ENCODE results near the gene ABCB4. TPM values are rescaled to one million over a fixed set of nuclear protein-coding genes. Genes with fewer than 3 reads are reported as not detected.

The ABCB4 gene
- polyA plus RNA-seq, 1 donor (not counting 4 experiments of a cell fraction or from before 2014, with no cell fraction given), result not detected

GRCh38 chr7:87498893-87499292, 23.4 kb upstream of the ABCB4 start:
- FAIRE-seq (no peak), DNase-seq (ENCODE audit: low read depth, low spot score) (no peak)
- Histone ChIP-seq H3K9ac (ENCODE audit: control insufficient read depth, extremely low read depth, insufficient read depth, low read length) (no peak overlapping the region), H3K27me3 (ENCODE audit: control insufficient read depth, extremely low read depth, insufficient read depth, low read length) (no peaks in the 10 kb centered on the region), H3K79me2 (ENCODE audit: control insufficient read depth, insufficient read depth, low read length) (no peaks in the 10 kb centered on the region), H3K4me3 (ENCODE audit: control insufficient read depth in 2 of 3, extremely low read depth in 1 of 3, insufficient read depth in 2 of 3, low read depth in 1 of 3, low read length in 3 of 3) (no peak overlapping the region), H3K27ac (ENCODE audit: control insufficient read depth, insufficient read depth, low read length) (no peak overlapping the region), H3K4me2 (ENCODE audit: control insufficient read depth, extremely low read depth, insufficient read depth, low read depth, low read length) (no peak overlapping the region), H3K9me3 (ENCODE audit: control insufficient read depth, low read depth, low read length) (no peaks in the 10 kb centered on the region), H3K36me3 (ENCODE audit: control insufficient read depth in 2 of 2, extremely low read depth in 1 of 2, insufficient read depth in 2 of 2, low read length in 2 of 2) (no peaks in the 10 kb centered on the region), H4K20me1 (ENCODE audit: control insufficient read depth, extremely low read depth, insufficient read depth, low read length) (no peaks in the 10 kb centered on the region), H3K9me1 (ENCODE audit: control insufficient read depth, extremely low read depth, insufficient read depth, low read length) (no peaks in the 10 kb centered on the region), H3K4me1 (ENCODE audit: control insufficient read depth, extremely low read depth, insufficient read depth, low read length) (no peaks in the 10 kb centered on the region), H2AFZ (ENCODE audit: control insufficient read depth, low read length) (no peak overlapping the region)
- dilution Hi-C loops (cut with MboI; ENCODE audit: extremely low pct_ligation_motif_present, low sequenced_read_pairs), result no loop called here
- no peak for TF ChIP-seq CTCF (optimal IDR thresholded peaks at IDR 0.05 in 1 of 3, IDR thresholded peaks at IDR 0.05 in 1 of 3, conservative IDR thresholded peaks at IDR 0.05 in 1 of 3; ENCODE audit: extremely low read depth in 1 of 3, insufficient read depth in 2 of 3, low read length in 3 of 3)
- no peak for TF ChIP-seq EZH2 (IDR thresholded peaks at IDR 0.05; ENCODE audit: low read length)

GRCh38 chr7:87497482-87497881, 22.0 kb upstream of the ABCB4 start:
- dilution Hi-C loops (cut with MboI; ENCODE audit: extremely low pct_ligation_motif_present, low sequenced_read_pairs), result no loop called here

More at GRCh38 chr7:87497482-87497881, 22.0 kb upstream of the ABCB4 start:
- Histone ChIP-seq H3K4me3 (ENCODE audit: control insufficient read depth in 2 of 3, extremely low read depth in 1 of 3, insufficient read depth in 2 of 3, low read depth in 1 of 3, low read length in 3 of 3) (no peak overlapping the region), H3K9ac (ENCODE audit: control insufficient read depth, extremely low read depth, insufficient read depth, low read length) (no peak overlapping the region), H3K79me2 (ENCODE audit: control insufficient read depth, insufficient read depth, low read length) (no peaks in the 10 kb centered on the region), H3K9me3 (ENCODE audit: control insufficient read depth, low read depth, low read length) (no peaks in the 10 kb centered on the region), H3K27ac (ENCODE audit: control insufficient read depth, insufficient read depth, low read length) (no peak overlapping the region), H3K4me1 (ENCODE audit: control insufficient read depth, extremely low read depth, insufficient read depth, low read length) (no peaks in the 10 kb centered on the region), H3K36me3 (ENCODE audit: control insufficient read depth in 2 of 2, extremely low read depth in 1 of 2, insufficient read depth in 2 of 2, low read length in 2 of 2) (no peaks in the 10 kb centered on the region), H3K9me1 (ENCODE audit: control insufficient read depth, extremely low read depth, insufficient read depth, low read length) (no peaks in the 10 kb centered on the region), H3K4me2 (ENCODE audit: control insufficient read depth, extremely low read depth, insufficient read depth, low read depth, low read length) (no peak overlapping the region), H2AFZ (ENCODE audit: control insufficient read depth, low read length) (no peak overlapping the region), H4K20me1 (ENCODE audit: control insufficient read depth, extremely low read depth, insufficient read depth, low read length) (no peaks in the 10 kb centered on the region), H3K27me3 (ENCODE audit: control insufficient read depth, extremely low read depth, insufficient read depth, low read length) (no peaks in the 10 kb centered on the region)
- TF ChIP-seq CTCF (optimal IDR thresholded peaks at IDR 0.05 in 1 of 3, IDR thresholded peaks at IDR 0.05 in 1 of 3, conservative IDR thresholded peaks at IDR 0.05 in 1 of 3; ENCODE audit: extremely low read depth in 1 of 3, insufficient read depth in 2 of 3, low read length in 3 of 3) (no peak), EZH2 (IDR thresholded peaks at IDR 0.05; ENCODE audit: low read length) (no peak)
- FAIRE-seq (no peak), DNase-seq (ENCODE audit: low read depth, low spot score) (no peak)

Measured in keratinocyte (primary cell).